ENCODE data around the gene CD320. TPM values are rescaled to one million over a fixed set of nuclear protein-coding genes. Genes with fewer than 3 reads are reported as not detected.
"Not testable (repeated sequence)": the region's sequence is repeated elsewhere in the genome, so short reads cannot be mapped to it uniquely, and the experiment has no call there.

The CD320 gene
- total RNA-seq, result 10 to 100 TPM; 71.5 to 77.7 TPM

DNA sequence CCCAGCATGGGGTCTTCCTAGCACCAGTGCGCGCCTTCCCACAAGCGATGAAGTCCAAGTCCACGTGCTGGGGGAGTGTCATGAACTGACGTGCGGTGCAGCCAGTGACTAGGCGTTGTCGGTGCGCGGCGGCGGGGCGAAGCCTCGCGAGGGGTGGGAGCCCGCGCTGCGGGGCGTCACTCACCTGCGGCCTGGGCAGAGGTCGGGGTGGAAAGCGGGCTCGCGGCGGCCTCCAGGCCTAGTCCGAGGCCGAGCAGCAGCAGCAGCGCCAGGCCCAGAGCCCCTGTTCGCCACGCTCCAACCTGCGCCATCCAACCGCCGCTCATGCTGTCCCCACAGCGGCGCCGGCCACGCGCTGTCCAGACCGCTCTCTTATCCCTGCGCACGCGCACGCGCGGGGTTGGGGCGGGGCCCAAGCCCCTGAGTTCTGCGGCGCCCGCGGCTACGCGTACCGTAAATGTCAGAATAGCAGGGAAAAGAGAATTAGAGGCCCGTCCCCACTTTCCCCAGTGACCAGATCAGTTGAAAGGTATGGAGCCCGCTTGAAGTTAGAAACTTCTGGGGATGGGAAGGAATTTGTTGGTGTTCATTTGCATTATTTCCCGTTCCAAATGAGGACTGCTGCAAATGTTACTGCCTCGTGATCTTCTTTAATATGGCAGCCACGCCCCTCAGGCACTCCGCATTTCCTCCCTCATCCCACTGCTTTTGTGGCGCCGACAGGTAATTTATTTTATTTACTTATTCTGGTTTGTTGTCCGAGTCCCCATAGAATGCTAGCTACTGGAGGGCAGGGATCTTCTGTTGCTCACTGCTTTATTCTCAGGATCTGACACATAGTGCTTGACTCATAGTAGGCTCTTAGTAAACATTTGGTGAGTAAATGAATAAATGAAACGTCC lies at the start of gene CD320:
Gene CD320 (minus strand): TSS at position 394 of the 902 bp plus-strand sequence. CDS start 68 bp downstream, at position 326.
- peak; percentile 91 for DNase-seq
- Mint-ChIP-seq H3K4me1 (peaks cover 34% of the 10 kb centered on the region), H3K27ac (peak within 1 kb of the TSS; percentile 97), H3K9me3 (no peaks in the 10 kb centered on the region), H3K4me3 (peak within 1 kb of the TSS; percentile 94), H3K27me3 (no peaks in the 10 kb centered on the region), H3K36me3 (peaks cover 32% of the 10 kb centered on the region)

DNA sequence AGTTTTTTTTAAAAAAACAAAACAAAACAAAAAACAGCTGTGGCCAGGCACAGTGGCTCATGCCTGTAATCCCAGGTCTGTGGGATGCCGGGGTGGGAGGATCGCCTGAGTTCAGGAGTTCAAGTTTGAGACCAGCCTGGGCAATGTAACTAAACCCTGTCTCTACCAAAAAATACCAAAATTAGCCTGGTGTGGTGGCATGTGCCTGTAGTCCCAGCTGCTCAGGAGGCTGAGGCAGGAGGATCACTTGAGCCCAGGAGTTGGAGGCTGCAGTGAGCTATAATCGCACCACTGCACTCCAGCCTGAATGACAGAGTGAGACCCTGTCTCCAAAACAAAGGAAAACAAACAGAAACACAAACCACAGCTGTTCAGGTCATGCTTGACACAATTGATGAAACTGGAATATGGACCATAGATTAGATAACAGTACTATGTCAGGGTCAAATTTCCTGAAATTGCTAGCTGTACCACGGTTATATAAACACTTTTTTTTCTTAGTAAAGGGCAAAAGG lies 48.9 kb upstream of the CD320 start:
- H3K27ac Mint-ChIP-seq, result no peak overlapping the region
- no peaks in the 10 kb centered on the region for H3K9me3 Mint-ChIP-seq
- H3K27me3 Mint-ChIP-seq, result peaks cover 22% of the 10 kb centered on the region
- H3K36me3 Mint-ChIP-seq, result no peaks in the 10 kb centered on the region
- no peak overlapping the region for H3K4me3 Mint-ChIP-seq
- DNase-seq, result no peak
- peaks cover 9% of the 10 kb centered on the region for H3K4me1 Mint-ChIP-seq

DNA sequence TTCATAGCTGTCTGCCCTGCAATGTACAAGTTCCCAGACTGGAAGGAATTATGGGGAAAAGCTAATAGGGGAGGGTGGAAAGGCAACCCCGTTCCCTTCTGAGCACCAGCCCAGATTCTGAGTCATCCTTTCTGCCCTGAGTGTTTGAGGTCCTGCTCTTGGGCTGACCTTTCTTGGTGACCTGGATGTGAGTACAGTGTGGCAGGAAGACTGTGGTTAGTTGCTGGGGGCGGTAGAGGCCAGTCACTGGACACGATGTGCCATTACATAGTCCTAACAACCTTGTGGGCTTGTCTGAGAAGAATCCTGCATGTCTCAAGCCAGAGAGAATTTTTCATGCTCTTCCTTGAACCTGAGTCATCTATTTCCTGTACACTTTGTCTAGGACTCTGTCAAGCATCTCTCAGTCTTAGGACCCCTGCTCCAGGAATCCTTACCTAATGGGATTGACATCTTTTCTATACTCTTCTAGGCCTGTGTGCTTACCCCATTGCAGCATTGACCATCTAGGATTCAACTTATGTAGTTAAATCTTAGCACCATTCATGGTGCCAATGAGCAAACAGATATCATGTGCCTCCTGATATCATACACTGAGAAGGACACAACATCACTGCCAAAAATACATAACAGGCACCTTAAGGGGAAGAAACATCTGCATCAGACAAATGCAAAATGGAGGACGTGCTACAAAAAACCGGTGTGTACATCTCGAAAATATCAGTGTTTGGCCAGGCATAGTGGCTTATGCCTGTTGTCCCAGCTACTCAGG lies 47.7 kb upstream of the CD320 start:
- Mint-ChIP-seq H3K27me3 (peaks cover 30% of the 10 kb centered on the region), H3K36me3 (no peaks in the 10 kb centered on the region), H3K9me3 (no peaks in the 10 kb centered on the region), H3K4me3 (no peak overlapping the region), H3K4me1 (peaks cover 7% of the 10 kb centered on the region), H3K27ac (no peak overlapping the region)
- DNase-seq, result no peak

- H3K36me3 Mint-ChIP-seq, H3K27ac Mint-ChIP-seq, H3K4me3 Mint-ChIP-seq, DNase-seq, H3K9me3 Mint-ChIP-seq, H3K4me1 Mint-ChIP-seq: not testable (repeated sequence)
- peaks cover 30% of the 10 kb centered on the region for H3K27me3 Mint-ChIP-seq
Measured at GRCh38 chr19:8352845-8353244, 44.7 kb upstream of the CD320 start.

DNA sequence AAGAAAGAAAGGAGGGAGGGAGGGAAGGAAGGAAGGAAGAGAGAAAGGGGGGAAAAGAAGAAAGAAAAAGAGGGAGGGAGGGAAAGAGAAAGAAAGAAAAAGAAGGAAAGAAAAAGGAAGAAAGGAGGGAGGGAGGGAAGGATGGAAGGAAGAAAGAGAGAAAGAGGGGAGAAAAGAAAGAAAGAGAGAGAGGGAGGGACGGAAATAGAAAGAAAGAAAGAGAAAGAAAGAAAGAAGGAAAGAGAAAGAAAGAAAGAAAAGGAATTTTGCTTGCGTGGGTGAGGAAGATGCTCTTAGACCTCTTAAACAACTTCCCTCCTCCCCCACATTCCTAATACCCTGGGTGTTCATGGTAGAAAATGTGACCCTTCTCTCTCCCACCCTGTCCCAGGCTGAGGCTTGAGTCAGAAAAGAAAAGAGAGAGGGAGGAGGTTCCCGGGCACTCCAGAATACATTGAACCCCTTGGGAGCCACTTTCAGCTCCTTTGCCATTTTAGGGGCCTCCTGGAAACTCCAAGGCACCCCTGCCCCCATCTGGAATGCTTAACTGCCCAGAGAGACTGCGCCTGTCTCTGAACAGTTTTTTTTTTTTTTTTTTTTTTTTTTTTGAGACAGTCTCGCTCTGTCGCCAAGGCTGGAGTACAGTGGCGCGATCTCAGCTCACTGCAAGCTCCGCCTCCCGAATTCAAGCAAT lies 44.1 kb upstream of the CD320 start:
- Mint-ChIP-seq H3K9me3 (no peaks in the 10 kb centered on the region), H3K27me3 (peaks cover 30% of the 10 kb centered on the region), H3K4me3 (no peak overlapping the region), H3K27ac (no peak overlapping the region), H3K36me3 (no peaks in the 10 kb centered on the region), H3K4me1 (peaks cover 7% of the 10 kb centered on the region)
- DNase-seq, result no peak

DNA sequence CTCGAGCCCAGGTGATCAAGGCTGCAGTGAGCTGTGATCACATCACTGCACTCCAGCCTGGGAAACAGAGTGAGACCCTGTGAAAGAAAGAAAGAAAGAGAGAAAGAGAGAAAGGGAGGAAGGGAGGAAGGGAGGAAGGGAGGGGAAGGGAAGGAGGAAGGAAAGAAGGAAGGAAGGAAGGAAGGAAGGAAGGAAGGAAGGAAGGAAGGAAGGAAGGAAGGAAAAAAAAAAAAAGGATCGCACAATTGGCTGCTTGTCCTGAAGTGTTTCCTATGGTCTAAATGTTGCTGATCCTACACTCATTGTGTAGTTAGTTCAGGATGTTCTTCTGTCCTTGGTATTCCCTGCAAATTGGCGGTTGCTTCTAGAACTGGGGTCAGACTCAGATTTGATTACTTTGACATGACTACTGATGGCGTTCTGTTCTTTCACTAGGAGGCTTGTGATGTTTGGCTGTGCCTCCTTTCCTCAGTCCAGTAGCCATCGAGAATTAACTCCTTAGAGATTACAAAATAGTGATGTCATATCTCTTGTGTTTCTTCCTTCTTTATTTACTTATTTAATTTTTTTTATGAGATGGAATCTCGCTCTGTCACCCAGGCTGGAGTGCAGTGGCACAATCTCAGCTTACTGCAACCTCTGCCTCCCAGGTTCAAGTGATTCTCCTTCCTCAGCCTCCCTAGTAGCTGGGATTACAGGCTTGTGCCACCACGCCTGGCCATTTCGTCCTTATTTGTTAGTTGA lies 41.6 kb upstream of the CD320 start:
- H3K36me3 Mint-ChIP-seq, H3K4me3 Mint-ChIP-seq: not testable (repeated sequence)

DNA sequence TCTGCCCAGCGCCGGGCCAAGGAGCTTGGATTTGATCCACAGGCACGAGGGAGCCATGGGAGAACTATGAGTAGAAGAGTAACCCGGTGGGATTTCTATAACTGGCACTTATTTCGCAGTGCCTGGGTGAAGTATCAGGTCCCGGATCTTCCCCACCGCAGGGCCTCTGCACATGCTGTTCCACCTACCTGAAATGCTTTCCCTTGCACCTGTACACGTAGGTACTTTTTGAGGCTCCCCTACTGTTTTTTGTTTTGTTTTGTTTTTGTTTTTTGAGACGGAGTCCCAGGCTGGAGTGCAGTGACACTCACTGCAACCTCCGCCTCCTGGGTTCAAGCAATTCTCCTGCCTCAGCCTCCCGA lies 35.3 kb upstream of the CD320 start:
- no peaks in the 10 kb centered on the region for H3K9me3 Mint-ChIP-seq
- no peak for DNase-seq
- no peaks in the 10 kb centered on the region for H3K36me3 Mint-ChIP-seq
- H3K4me1 Mint-ChIP-seq, result peaks cover 9% of the 10 kb centered on the region
- H3K27me3 Mint-ChIP-seq, result peaks cover 16% of the 10 kb centered on the region
- H3K4me3 Mint-ChIP-seq, result peak overlapping the region; percentile 77
- H3K27ac Mint-ChIP-seq, result no peak overlapping the region

More for the DNA sequence above, 41.6 kb upstream of the CD320 start:
- H3K27ac Mint-ChIP-seq, DNase-seq, H3K9me3 Mint-ChIP-seq, H3K4me1 Mint-ChIP-seq: not testable (repeated sequence)
- H3K27me3 Mint-ChIP-seq, result peaks cover 30% of the 10 kb centered on the region

DNA sequence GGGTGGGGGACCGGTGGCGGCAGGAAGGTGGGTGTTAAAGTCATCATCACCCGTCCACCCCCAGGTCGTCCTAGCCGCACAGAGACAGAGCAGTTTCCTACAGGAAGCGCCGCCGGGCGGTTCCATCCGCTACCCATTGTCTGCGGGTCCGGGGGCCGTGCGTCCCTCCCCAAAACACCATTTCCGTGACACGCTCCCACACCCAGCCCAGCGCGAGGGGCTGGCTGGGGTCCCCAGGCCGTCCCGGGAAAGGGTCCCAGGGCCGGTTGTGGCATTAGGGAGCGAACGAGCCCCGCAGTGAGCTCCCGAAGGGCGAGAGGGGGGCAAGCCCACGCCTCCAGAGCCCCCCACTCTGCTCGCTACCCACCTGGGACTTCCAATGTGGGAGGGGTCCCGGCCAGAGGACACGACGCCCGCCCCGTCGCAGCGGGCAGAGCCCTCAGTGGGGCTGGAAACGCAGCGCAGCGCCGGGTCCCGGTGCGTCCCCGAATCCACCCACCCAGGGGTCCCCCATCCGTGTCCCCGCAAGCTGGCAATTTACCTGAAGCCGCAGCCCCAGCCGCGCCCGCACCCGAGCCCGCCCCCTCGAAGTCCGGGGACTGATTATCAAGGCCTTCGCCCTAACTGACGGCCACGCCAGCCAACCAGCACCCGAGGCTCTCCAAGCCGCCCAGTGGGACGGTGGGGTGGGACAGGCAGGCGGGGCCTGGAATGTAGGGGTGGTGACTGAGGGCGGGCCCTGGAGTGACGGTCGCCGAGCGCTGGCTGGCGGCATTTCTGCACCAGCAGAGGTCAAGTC lies 34.7 kb upstream of the CD320 start, which contains the start of gene KANK3:
Gene KANK3 (minus strand): TSS at position 579 of the 799 bp plus-strand sequence. CDS start 5,434 bp downstream, outside the sequence.
- Mint-ChIP-seq H3K9me3 (no peaks in the 10 kb centered on the region), H3K4me3 (peak within 1 kb of the TSS; percentile 77), H3K27ac (no peak within 1 kb of the TSS), H3K36me3 (no peaks in the 10 kb centered on the region), H3K27me3 (peaks cover 22% of the 10 kb centered on the region), H3K4me1 (peaks cover 9% of the 10 kb centered on the region)
- peak; percentile 95 for DNase-seq

DNA sequence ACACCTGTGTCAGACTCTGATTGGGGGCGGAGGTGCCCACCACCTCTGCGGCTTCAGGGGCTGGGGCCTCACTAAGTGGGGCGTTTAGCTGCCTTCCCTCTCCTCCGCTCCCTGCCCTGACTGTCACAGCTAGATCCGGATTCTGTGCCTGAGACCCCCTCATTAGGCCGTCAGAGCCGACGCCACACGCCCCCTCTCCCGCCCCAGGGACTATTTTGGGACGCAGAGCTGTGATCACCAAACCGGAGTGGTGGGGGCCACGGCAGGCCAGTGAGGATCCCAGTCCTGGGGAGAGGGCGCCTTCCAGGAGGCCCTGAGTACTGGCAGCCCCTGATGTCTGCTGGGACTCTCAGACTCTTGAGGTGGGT lies 34.1 kb upstream of the CD320 start:
- peaks cover 28% of the 10 kb centered on the region for H3K27me3 Mint-ChIP-seq
- H3K9me3 Mint-ChIP-seq, result no peaks in the 10 kb centered on the region
- H3K36me3 Mint-ChIP-seq, result no peaks in the 10 kb centered on the region
- H3K4me3 Mint-ChIP-seq, result peak overlapping the region; percentile 42
- H3K27ac Mint-ChIP-seq, result no peak overlapping the region
- peaks cover 9% of the 10 kb centered on the region for H3K4me1 Mint-ChIP-seq
- no peak for DNase-seq

- H3K27me3 Mint-ChIP-seq, result peaks cover 34% of the 10 kb centered on the region
- not testable (repeated sequence) for H3K27ac Mint-ChIP-seq, H3K9me3 Mint-ChIP-seq, H3K36me3 Mint-ChIP-seq, H3K4me3 Mint-ChIP-seq, DNase-seq
- peaks cover 10% of the 10 kb centered on the region for H3K4me1 Mint-ChIP-seq
Measured at GRCh38 chr19:8341504-8341903, 33.3 kb upstream of the CD320 start.

- H3K9me3 Mint-ChIP-seq, result no peaks in the 10 kb centered on the region
- no peak overlapping the region for H3K4me3 Mint-ChIP-seq
- no peaks in the 10 kb centered on the region for H3K36me3 Mint-ChIP-seq
- H3K27ac Mint-ChIP-seq, result no peak overlapping the region
- no peak for DNase-seq
- H3K4me1 Mint-ChIP-seq, result peaks cover 11% of the 10 kb centered on the region
- peaks cover 43% of the 10 kb centered on the region for H3K27me3 Mint-ChIP-seq
Measured at GRCh38 chr19:8340341-8341096, 32.4 kb upstream of the CD320 start.

DNA sequence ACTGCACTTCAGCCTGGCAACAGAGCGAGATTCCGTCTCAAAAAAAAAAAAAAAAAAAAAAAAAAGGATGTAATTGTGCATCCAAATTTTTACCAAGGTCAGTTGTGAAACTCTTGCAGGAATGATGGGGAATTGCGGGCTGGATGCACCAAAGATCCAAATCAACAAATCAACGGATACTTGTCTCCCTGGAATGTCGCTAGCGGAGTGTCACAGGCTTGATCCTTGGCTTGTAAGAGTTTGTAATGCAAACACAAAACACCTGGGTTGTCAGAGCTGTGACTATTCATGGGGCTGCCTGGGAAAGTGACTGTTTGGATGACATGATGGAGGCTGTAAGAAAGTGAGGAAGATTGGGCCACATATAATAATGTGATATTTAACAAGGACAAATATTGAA lies 30.7 kb upstream of the CD320 start:
- peaks cover 50% of the 10 kb centered on the region for H3K27me3 Mint-ChIP-seq
- no peak overlapping the region for H3K4me3 Mint-ChIP-seq
- DNase-seq, result no peak
- peaks cover 13% of the 10 kb centered on the region for H3K4me1 Mint-ChIP-seq
- H3K36me3 Mint-ChIP-seq, result no peaks in the 10 kb centered on the region
- H3K9me3 Mint-ChIP-seq, result no peaks in the 10 kb centered on the region
- H3K27ac Mint-ChIP-seq, result no peak overlapping the region

DNA sequence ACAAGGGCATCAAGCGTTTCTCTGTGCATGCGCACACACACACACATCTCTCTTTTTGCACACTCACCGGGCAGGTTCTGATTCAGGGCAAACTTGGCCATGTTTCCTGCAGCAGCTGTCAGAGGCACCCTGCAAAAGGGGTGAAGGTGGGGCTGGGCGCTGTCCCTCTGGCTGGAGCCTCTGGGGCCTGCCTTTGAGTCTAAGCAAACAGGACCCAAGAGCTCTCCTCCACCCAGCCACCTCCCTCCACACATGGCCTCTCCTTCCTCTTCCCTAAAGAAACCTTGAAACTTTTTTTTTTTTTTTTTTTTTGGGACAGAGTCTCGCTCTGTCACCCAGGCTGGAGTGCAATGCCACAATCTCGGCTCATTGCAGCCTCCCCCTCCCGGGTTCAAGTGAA lies 29.6 kb upstream of the CD320 start:
- H3K27me3 Mint-ChIP-seq, result peaks cover 56% of the 10 kb centered on the region
- H3K36me3 Mint-ChIP-seq, result no peaks in the 10 kb centered on the region
- no peak overlapping the region for H3K27ac Mint-ChIP-seq
- no peak for DNase-seq
- H3K4me1 Mint-ChIP-seq, result peaks cover 11% of the 10 kb centered on the region
- no peak overlapping the region for H3K4me3 Mint-ChIP-seq
- H3K9me3 Mint-ChIP-seq, result no peaks in the 10 kb centered on the region

Data from activated naive CD8-positive, alpha-beta T cell treated with anti-CD3 and anti-CD28 coated beads for 36 hours (primary cell).